HG03469 (cell line): ENCODE measurements around the gene AIMP1.
A peak's percentile ranks its signal among the peaks of the same experiment; 100 is the strongest.
"Not testable (repeated sequence)": the region's sequence is repeated elsewhere in the genome, so short reads cannot be mapped to it uniquely, and the experiment has no call there.

Experiments
- ATAC-seq: cut with Tn5 transposase; IDR thresholded peaks from one replicate; pipeline ENCODE4 v1.9.1; 2021; ENCODE audit warnings: mild to moderate bottlenecking, moderate library complexity, moderate number of reproducible peaks; ENCODE audit not compliant: unreplicated experiment

The AIMP1 gene

GRCh38 chr4:106312377-106312776, 4.0 kb upstream of the AIMP1 start:
- ATAC-seq: no peak

GRCh38 chr4:106312997-106313522, 3.3 kb upstream of the AIMP1 start:
- no peak for ATAC-seq

- ATAC-seq: no peak
Measured at GRCh38 chr4:106314960-106315359, 1.4 kb upstream of the AIMP1 start.

GRCh38 chr4:106315476-106315967, 828 bp upstream of the AIMP1 start:
- ATAC-seq: peak; percentile 8

- ATAC-seq: peak; percentile 2
Measured at GRCh38 chr4:106316773-106317409, 541 bp downstream of the AIMP1 start.

- ATAC-seq: no peak
Measured at GRCh38 chr4:106317815-106318214, 1.5 kb downstream of the AIMP1 start.

- ATAC-seq: no peak
Measured at GRCh38 chr4:106318511-106318910, 2.2 kb downstream of the AIMP1 start.

GRCh38 chr4:106320235-106320634, 3.9 kb downstream of the AIMP1 start:
- no peak for ATAC-seq

GRCh38 chr4:106321168-106321567, 4.8 kb downstream of the AIMP1 start:
- not testable (repeated sequence) for ATAC-seq

GRCh38 chr4:106321814-106322213, 5.5 kb downstream of the AIMP1 start:
- ATAC-seq: not testable (repeated sequence)

- ATAC-seq: no peak
Measured at GRCh38 chr4:106323119-106323518, 6.8 kb downstream of the AIMP1 start.

GRCh38 chr4:106325800-106326199, 9.4 kb downstream of the AIMP1 start:
- no peak for ATAC-seq

GRCh38 chr4:106329041-106329618, 12.8 kb downstream of the AIMP1 start:
- peak; percentile 90 for ATAC-seq

- ATAC-seq: no peak
Measured at GRCh38 chr4:106333186-106333585, 16.8 kb downstream of the AIMP1 start.

GRCh38 chr4:106334741-106335470, 18.6 kb downstream of the AIMP1 start:
- ATAC-seq: no peak

- no peak for ATAC-seq
Measured at GRCh38 chr4:106336618-106337017, 20.3 kb downstream of the AIMP1 start.

GRCh38 chr4:106337916-106338315, 21.6 kb downstream of the AIMP1 start:
- ATAC-seq: no peak

GRCh38 chr4:106338671-106339070, 22.3 kb downstream of the AIMP1 start:
- ATAC-seq: no peak

GRCh38 chr4:106339431-106339830, 23.1 kb downstream of the AIMP1 start:
- ATAC-seq: no peak

- no peak for ATAC-seq
Measured at GRCh38 chr4:106340774-106341173, 24.4 kb downstream of the AIMP1 start.

GRCh38 chr4:106343865-106344646, 27.7 kb downstream of the AIMP1 start:
- no peak for ATAC-seq
